GM13976 (cell line): ENCODE results near the gene LRIG1.

ENCODE experiments used
- DNase-seq: peaks from one replicate; pipeline ENCODE4 v3.0.0; 2012; ENCODE audit warnings: low spot score
- CTCF ChIP-seq: IDR thresholded peaks from 2 replicates; pipeline ENCODE4 v1.5.1; 2012; ENCODE audit warnings: borderline replicate concordance, mild to moderate bottlenecking; ENCODE audit not compliant: insufficient read depth; ENCODE audit errors: extremely low read depth, missing control alignments, control extremely low read depth
- in situ Hi-C: fragments of 300-500 bp; cut with MboI; formaldehyde crosslinking; loops from one replicate; pipeline ENCODE4 v1.12.0; 2022; ENCODE audit warnings: low sequenced_read_pairs, mixed read lengths, inconsistent platforms; ENCODE audit not compliant: unreplicated experiment

The LRIG1 gene

GRCh38 chr3:66372681-66373350 lies 128.0 kb downstream of the LRIG1 start:
- TF ChIP-seq CTCF, result peak; percentile 15
- peak; percentile 44 for DNase-seq
- in situ Hi-C loops, result no loop called here

GRCh38 chr3:66371432-66371831 lies 129.4 kb downstream of the LRIG1 start:
- in situ Hi-C loops, result no loop called here
- no peak for TF ChIP-seq CTCF
- DNase-seq, result no peak

GRCh38 chr3:66370179-66370578 lies 130.6 kb downstream of the LRIG1 start:
- TF ChIP-seq CTCF, result no peak
- in situ Hi-C loops, result no loop called here
- DNase-seq, result no peak

- TF ChIP-seq CTCF, result no peak
- in situ Hi-C loops, result no loop called here
- DNase-seq, result no peak
Observed at GRCh38 chr3:66367979-66368378, 132.8 kb downstream of the LRIG1 start.

GRCh38 chr3:66366747-66367146 lies 134.1 kb downstream of the LRIG1 start:
- in situ Hi-C loops, result no loop called here
- no peak for TF ChIP-seq CTCF
- DNase-seq, result no peak

GRCh38 chr3:66365080-66365479 lies 135.7 kb downstream of the LRIG1 start:
- no peak for DNase-seq
- in situ Hi-C loops, result no loop called here
- no peak for TF ChIP-seq CTCF
